Activated naive CD8-positive, alpha-beta T cell treated with anti-CD3 and anti-CD28 coated beads, Interleukin-2, amount 10 ng/mL, durations not matched to agents 7 days and 5 days (primary cell): Measurements from ENCODE around the gene MAML3. TPM values are rescaled to one million over a fixed set of nuclear protein-coding genes. Genes with fewer than 3 reads are reported as not detected.

Experiments used
- ATAC-seq: fragments of 150-1000 bp; cut with Tn5 transposase; one replicate; pipeline ENCODE4 v1.10.0; 2021; ENCODE audit warnings: low read depth, moderate library complexity
- POLR2A ChIA-PET: fragments of 350-600 bp; sonication (Branson Sonifier 250); formaldehyde crosslinking; loops from one replicate; lab custom pipeline; 2021; ENCODE audit warnings: antibody characterized with exemption; lab: Charles Lee
- DNase-seq: peaks from one replicate; pipeline ENCODE4 v3.0.0; 2021
- H3K27ac Mint-ChIP-seq: one replicate; pipeline ENCODE4 v1.8.0; 2022; ENCODE audit warnings: mild to moderate bottlenecking, mixed read lengths
- H3K27me3 Mint-ChIP-seq: one replicate; pipeline ENCODE4 v1.8.0; 2022; ENCODE audit warnings: mild to moderate bottlenecking, moderate library complexity, mixed read lengths
- H3K36me3 Mint-ChIP-seq: one replicate; pipeline ENCODE4 v1.8.0; 2021; ENCODE audit warnings: mild to moderate bottlenecking, mixed read lengths
- H3K4me1 Mint-ChIP-seq: one replicate; pipeline ENCODE4 v1.8.0; 2021; ENCODE audit warnings: mixed read lengths
- H3K4me3 Mint-ChIP-seq: one replicate; pipeline ENCODE4 v1.8.0; 2022; ENCODE audit warnings: mild to moderate bottlenecking, moderate library complexity, mixed read lengths
- H3K9me3 Mint-ChIP-seq: one replicate; pipeline ENCODE4 v1.8.0; 2021; ENCODE audit warnings: mixed read lengths
- total RNA-seq, 2 experiments: library from RNA; stranded (reverse); gene quantifications; one replicate each; pipeline ENCODE4 v1.2.3, GENCODE V29; 2021

Gene MAML3
- total RNA-seq, 2 experiments from 2014 or later, result 4.6 to 4.7 TPM

- H3K4me1 Mint-ChIP-seq, result peaks cover 29% of the 10 kb centered on the region
- no peak for DNase-seq
- H3K9me3 Mint-ChIP-seq, result no peaks in the 10 kb centered on the region
- H3K27me3 Mint-ChIP-seq, result no peaks in the 10 kb centered on the region
- POLR2A ChIA-PET, result interaction anchor here (0.5 to 2.0 kb wide), 11 partner anchors 8 to 900 kb away, joined by 3 to 11 read pairs (median 4); partner anchors contain the start of gene MAML3
- H3K36me3 Mint-ChIP-seq, result peaks cover 13% of the 10 kb centered on the region
- peak overlapping the region; percentile 91 for H3K27ac Mint-ChIP-seq
- ATAC-seq, result peak; percentile 99
- H3K4me3 Mint-ChIP-seq, result peak overlapping the region; percentile 63
Observed at GRCh38 chr4:140116442-140117104, 37.4 kb downstream of the MAML3 start.

- Mint-ChIP-seq H3K27me3 (no peaks in the 10 kb centered on the region), H3K36me3 (peaks cover 8% of the 10 kb centered on the region), H3K4me1 (peaks cover 27% of the 10 kb centered on the region), H3K4me3 (no peak overlapping the region), H3K9me3 (no peaks in the 10 kb centered on the region), H3K27ac (no peak overlapping the region)
- DNase-seq (no peak), ATAC-seq (no peak)
- POLR2A ChIA-PET, result no interaction called here
Observed at GRCh38 chr4:140115140-140115539, 38.8 kb downstream of the MAML3 start.

GRCh38 chr4:140113653-140114052 is 40.3 kb downstream of the MAML3 start:
- no peak overlapping the region for H3K4me3 Mint-ChIP-seq
- DNase-seq (no peak), ATAC-seq (no peak)
- no peaks in the 10 kb centered on the region for H3K27me3 Mint-ChIP-seq
- H3K36me3 Mint-ChIP-seq, result peaks cover 3% of the 10 kb centered on the region
- peaks cover 30% of the 10 kb centered on the region for H3K4me1 Mint-ChIP-seq
- no peak overlapping the region for H3K27ac Mint-ChIP-seq
- POLR2A ChIA-PET, result interaction anchor here (1.3 kb wide), 1 partner anchor 18 kb away, joined by 6 read pairs; no protein-coding TSS in a partner anchor
- no peaks in the 10 kb centered on the region for H3K9me3 Mint-ChIP-seq

- H3K27me3 Mint-ChIP-seq, result no peaks in the 10 kb centered on the region
- POLR2A ChIA-PET, result no interaction called here
- H3K9me3 Mint-ChIP-seq, result no peaks in the 10 kb centered on the region
- H3K27ac Mint-ChIP-seq, result no peak overlapping the region
- no peak overlapping the region for H3K4me3 Mint-ChIP-seq
- DNase-seq (no peak), ATAC-seq (no peak)
- H3K36me3 Mint-ChIP-seq, result peaks cover 5% of the 10 kb centered on the region
- H3K4me1 Mint-ChIP-seq, result peaks cover 41% of the 10 kb centered on the region
Observed at GRCh38 chr4:140112576-140112975, 41.4 kb downstream of the MAML3 start.

GRCh38 chr4:140111256-140111655 is 42.7 kb downstream of the MAML3 start:
- no peak for ATAC-seq
- Mint-ChIP-seq H3K27me3 (no peaks in the 10 kb centered on the region), H3K36me3 (peaks cover 6% of the 10 kb centered on the region), H3K4me1 (peaks cover 35% of the 10 kb centered on the region), H3K4me3 (no peak overlapping the region), H3K9me3 (no peaks in the 10 kb centered on the region), H3K27ac (no peak overlapping the region)
- no peak for DNase-seq
- POLR2A ChIA-PET, result interaction anchor here (1.1 kb wide), 1 partner anchor 9 kb away, joined by 3 read pairs; no protein-coding TSS in a partner anchor

- Mint-ChIP-seq H3K36me3 (peaks cover 8% of the 10 kb centered on the region), H3K27ac (no peak overlapping the region), H3K9me3 (no peaks in the 10 kb centered on the region), H3K4me3 (no peak overlapping the region), H3K4me1 (peaks cover 33% of the 10 kb centered on the region), H3K27me3 (no peaks in the 10 kb centered on the region)
- DNase-seq (no peak), ATAC-seq (no peak)
- POLR2A ChIA-PET, result interaction anchor here (1.1 kb wide), 1 partner anchor 9 kb away, joined by 3 read pairs; no protein-coding TSS in a partner anchor
Observed at GRCh38 chr4:140110542-140111215, 43.3 kb downstream of the MAML3 start.

GRCh38 chr4:140109737-140110136 is 44.2 kb downstream of the MAML3 start:
- ATAC-seq, result no peak
- H3K27ac Mint-ChIP-seq, result no peak overlapping the region
- no peak for DNase-seq
- H3K36me3 Mint-ChIP-seq, result peaks cover 11% of the 10 kb centered on the region
- no peak overlapping the region for H3K4me3 Mint-ChIP-seq
- H3K27me3 Mint-ChIP-seq, result no peaks in the 10 kb centered on the region
- POLR2A ChIA-PET, result no interaction called here
- no peaks in the 10 kb centered on the region for H3K9me3 Mint-ChIP-seq
- peaks cover 32% of the 10 kb centered on the region for H3K4me1 Mint-ChIP-seq

- DNase-seq, result no peak
- Mint-ChIP-seq H3K27ac (no peak overlapping the region), H3K27me3 (no peaks in the 10 kb centered on the region), H3K4me1 (peaks cover 32% of the 10 kb centered on the region), H3K4me3 (no peak overlapping the region), H3K9me3 (no peaks in the 10 kb centered on the region), H3K36me3 (peaks cover 11% of the 10 kb centered on the region)
- no peak for ATAC-seq
- POLR2A ChIA-PET, result no interaction called here
Observed at GRCh38 chr4:140109292-140109691, 44.7 kb downstream of the MAML3 start.

- Mint-ChIP-seq H3K27me3 (no peaks in the 10 kb centered on the region), H3K4me1 (peaks cover 32% of the 10 kb centered on the region), H3K36me3 (peaks cover 10% of the 10 kb centered on the region), H3K27ac (no peak overlapping the region), H3K9me3 (no peaks in the 10 kb centered on the region), H3K4me3 (no peak overlapping the region)
- ATAC-seq (no peak), DNase-seq (no peak)
- POLR2A ChIA-PET, result interaction anchor here (0.9 to 1.0 kb wide), 2 partner anchors 8 to 13 kb away, joined by 3 to 4 read pairs; no protein-coding TSS in a partner anchor
Observed at GRCh38 chr4:140108713-140109230, 45.2 kb downstream of the MAML3 start.

GRCh38 chr4:140108243-140108642 is 45.7 kb downstream of the MAML3 start:
- H3K4me3 Mint-ChIP-seq, result no peak overlapping the region
- H3K9me3 Mint-ChIP-seq, result no peaks in the 10 kb centered on the region
- H3K4me1 Mint-ChIP-seq, result peaks cover 32% of the 10 kb centered on the region
- H3K36me3 Mint-ChIP-seq, result peaks cover 10% of the 10 kb centered on the region
- H3K27ac Mint-ChIP-seq, result no peak overlapping the region
- no peaks in the 10 kb centered on the region for H3K27me3 Mint-ChIP-seq
- POLR2A ChIA-PET, result interaction anchor here (0.9 to 1.0 kb wide), 2 partner anchors 8 to 12 kb away, joined by 3 to 4 read pairs; no protein-coding TSS in a partner anchor
- ATAC-seq (no peak), DNase-seq (no peak)

GRCh38 chr4:140106289-140106844 is 47.6 kb downstream of the MAML3 start:
- Mint-ChIP-seq H3K9me3 (no peaks in the 10 kb centered on the region), H3K27me3 (no peaks in the 10 kb centered on the region), H3K4me3 (no peak overlapping the region), H3K4me1 (peaks cover 41% of the 10 kb centered on the region), H3K36me3 (peaks cover 15% of the 10 kb centered on the region), H3K27ac (no peak overlapping the region)
- ATAC-seq (no peak), DNase-seq (no peak)
- POLR2A ChIA-PET, result interaction anchor here (1.9 kb wide), 1 partner anchor 11 kb away, joined by 5 read pairs; no protein-coding TSS in a partner anchor

GRCh38 chr4:140105436-140105835 is 48.5 kb downstream of the MAML3 start:
- Mint-ChIP-seq H3K36me3 (peaks cover 15% of the 10 kb centered on the region), H3K27ac (no peak overlapping the region), H3K4me1 (peaks cover 46% of the 10 kb centered on the region), H3K27me3 (no peaks in the 10 kb centered on the region), H3K4me3 (no peak overlapping the region), H3K9me3 (no peaks in the 10 kb centered on the region)
- POLR2A ChIA-PET, result interaction anchor here (0.9 to 1.9 kb wide), 2 partner anchors 10 to 18 kb away, joined by 3 to 5 read pairs; no protein-coding TSS in a partner anchor
- ATAC-seq, result no peak
- no peak for DNase-seq

- POLR2A ChIA-PET, result interaction anchor here (0.7 to 2.4 kb wide), 6 partner anchors 9 to 47 kb away, joined by 3 to 16 read pairs (median 4); no protein-coding TSS in a partner anchor
- H3K36me3 Mint-ChIP-seq, result peaks cover 15% of the 10 kb centered on the region
- DNase-seq (no peak), ATAC-seq (peak; percentile 84)
- peak overlapping the region; percentile 12 for H3K4me3 Mint-ChIP-seq
- H3K9me3 Mint-ChIP-seq, result no peaks in the 10 kb centered on the region
- H3K27me3 Mint-ChIP-seq, result no peaks in the 10 kb centered on the region
- H3K27ac Mint-ChIP-seq, result peak overlapping the region; percentile 72
- H3K4me1 Mint-ChIP-seq, result peaks cover 57% of the 10 kb centered on the region
Observed at GRCh38 chr4:140103676-140104075, 50.3 kb downstream of the MAML3 start.
